ENCODE measurements around the gene PGF. TPM values are rescaled to one million over a fixed set of nuclear protein-coding genes. Genes with fewer than 3 reads are reported as not detected.
A peak's percentile ranks its signal among the peaks of the same experiment; 100 is the strongest.
"Not testable (repeated sequence)": the region's sequence is repeated elsewhere in the genome, so short reads cannot be mapped to it uniquely, and the experiment has no call there.

Gene PGF
- total RNA-seq, 6 donors from 2014 or later: 0.89 to 21.3 (median 5.0) TPM

DNA sequence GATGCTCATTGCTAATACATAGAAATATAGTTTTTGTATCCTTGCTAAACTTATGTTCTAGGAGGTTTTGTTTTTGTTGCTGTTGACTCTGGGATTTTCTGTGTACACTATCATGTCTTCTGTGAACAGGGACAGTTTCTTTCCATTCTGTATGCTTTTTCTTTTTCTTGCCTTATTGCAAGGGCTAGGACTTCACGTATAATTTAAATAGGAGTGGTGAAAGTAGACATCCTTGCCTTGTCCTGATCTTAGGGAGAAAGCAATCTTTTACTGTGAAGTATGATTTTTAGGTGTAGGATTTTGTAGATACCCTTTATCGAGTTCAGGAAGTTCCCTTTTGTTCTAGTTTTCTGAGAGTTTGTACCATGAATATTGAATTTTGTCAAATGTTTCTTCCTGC, 45.9 kb upstream of the PGF start:
- Histone ChIP-seq H3K27ac (no peak overlapping the region), H3K36me3 (peaks cover 5 to 17% (median 12%) of the 10 kb centered on the region in 4 donors), H3K27me3 (no peaks in the 10 kb centered on the region), H3K4me3 (no peak overlapping the region), H3K9me3 (no peaks in the 10 kb centered on the region), H3K4me1 (peaks cover 10 to 33% (median 14%) of the 10 kb centered on the region in 4 donors)
- WGBS, 2 donors: 92 to 100% methylated on average over 2 of the region's 2 CpGs
- no peak for ATAC-seq (ENCODE audit: low FRiP score in 2 of 2)
- no peak for DNase-seq
- TF ChIP-seq, protein P1, sequence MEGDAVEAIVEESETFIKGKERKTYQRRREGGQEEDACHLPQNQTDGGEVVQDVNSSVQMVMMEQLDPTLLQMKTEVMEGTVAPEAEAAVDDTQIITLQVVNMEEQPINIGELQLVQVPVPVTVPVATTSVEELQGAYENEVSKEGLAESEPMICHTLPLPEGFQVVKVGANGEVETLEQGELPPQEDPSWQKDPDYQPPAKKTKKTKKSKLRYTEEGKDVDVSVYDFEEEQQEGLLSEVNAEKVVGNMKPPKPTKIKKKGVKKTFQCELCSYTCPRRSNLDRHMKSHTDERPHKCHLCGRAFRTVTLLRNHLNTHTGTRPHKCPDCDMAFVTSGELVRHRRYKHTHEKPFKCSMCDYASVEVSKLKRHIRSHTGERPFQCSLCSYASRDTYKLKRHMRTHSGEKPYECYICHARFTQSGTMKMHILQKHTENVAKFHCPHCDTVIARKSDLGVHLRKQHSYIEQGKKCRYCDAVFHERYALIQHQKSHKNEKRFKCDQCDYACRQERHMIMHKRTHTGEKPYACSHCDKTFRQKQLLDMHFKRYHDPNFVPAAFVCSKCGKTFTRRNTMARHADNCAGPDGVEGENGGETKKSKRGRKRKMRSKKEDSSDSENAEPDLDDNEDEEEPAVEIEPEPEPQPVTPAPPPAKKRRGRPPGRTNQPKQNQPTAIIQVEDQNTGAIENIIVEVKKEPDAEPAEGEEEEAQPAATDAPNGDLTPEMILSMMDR (IDR thresholded peaks at IDR 0.05): no peak
- TF ChIP-seq POLR2AphosphoS5 (IDR thresholded peaks at IDR 0.05): no peak
- no peak for TF ChIP-seq POLR2A (IDR thresholded peaks at IDR 0.05)
- TF ChIP-seq EP300 (IDR thresholded peaks at IDR 0.05): no peak

DNA sequence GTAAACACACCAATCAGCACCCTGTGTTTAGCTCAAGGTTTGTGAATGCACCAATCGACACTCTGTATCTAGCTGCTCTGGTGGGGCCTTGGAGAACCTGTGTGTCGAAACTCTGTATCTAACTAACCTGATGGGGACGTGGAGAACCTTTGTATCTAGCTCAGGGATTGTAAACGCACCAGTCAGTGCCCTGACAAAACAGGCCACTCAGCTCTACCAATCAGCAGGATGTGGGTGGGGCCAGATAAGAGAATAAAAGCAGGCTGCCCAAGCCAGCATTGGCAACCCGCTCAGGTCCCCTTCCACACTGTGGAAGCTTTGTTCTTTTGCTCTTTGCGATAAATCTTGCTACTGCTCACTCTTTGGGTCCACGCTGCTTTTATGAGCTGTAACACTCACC, 40.4 kb upstream of the PGF start:
- not testable (repeated sequence) for H3K36me3 ChIP-seq; ATAC-seq (ENCODE audit: low FRiP score in 2 of 2); H3K27ac ChIP-seq; H3K9me3 ChIP-seq; H3K4me3 ChIP-seq; DNase-seq; H3K4me1 ChIP-seq; H3K27me3 ChIP-seq
- 96 to 100% methylated on average over 3 to 6 of the region's 7 CpGs for WGBS, 2 donors

DNA sequence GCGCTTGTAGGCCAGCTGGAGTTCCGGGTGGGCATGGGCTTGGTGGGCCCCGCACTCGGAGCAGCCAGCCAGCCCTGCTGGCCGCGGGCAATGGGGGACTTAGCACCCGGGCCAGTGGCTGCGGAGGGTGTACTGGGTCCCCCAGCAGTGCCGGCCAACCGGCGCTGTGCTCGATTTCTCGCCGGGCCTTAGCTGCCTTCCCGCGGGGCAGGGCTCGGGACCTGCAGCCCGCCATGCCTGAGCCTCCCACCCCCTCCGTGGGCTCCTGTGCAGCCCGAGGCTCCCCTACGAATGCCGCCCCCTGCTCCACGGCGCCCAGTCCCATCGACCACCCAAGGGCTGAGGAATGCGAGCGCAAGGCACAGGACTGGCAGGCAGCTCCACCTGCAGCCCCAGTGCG, 38.8 kb upstream of the PGF start:
- not testable (repeated sequence) for H3K36me3 ChIP-seq; H3K27me3 ChIP-seq; H3K27ac ChIP-seq; H3K4me3 ChIP-seq; H3K9me3 ChIP-seq; H3K4me1 ChIP-seq; ATAC-seq (ENCODE audit: low FRiP score in 2 of 2)
- whole genome bisulfite sequencing, 2 donors: 80 to 83% methylated on average over 1 of the region's 28 CpGs
- DNase-seq: peak in 1 of 2 donors; percentile 71

DNA sequence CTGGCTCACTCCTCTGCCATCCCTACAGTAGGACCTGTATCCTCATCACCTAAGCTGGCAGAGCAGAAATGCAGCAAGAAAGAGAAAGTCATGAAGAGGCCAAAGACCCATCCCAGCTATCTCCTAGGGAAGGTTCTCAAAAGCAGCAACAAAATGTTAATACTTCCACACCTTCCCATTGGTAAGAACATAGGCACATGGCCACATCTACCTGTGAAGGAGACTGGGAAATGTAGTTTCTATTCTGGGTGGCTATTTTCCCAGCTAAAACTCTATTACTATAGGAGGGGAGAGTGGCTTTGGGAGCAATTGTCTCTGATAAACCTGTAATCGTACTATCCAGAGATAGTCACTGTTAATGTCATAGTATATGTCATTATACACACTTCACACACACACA, 33.6 kb upstream of the PGF start:
- WGBS, 2 donors: 91 to 93% methylated on average over 1 of the region's 1 CpG
- Histone ChIP-seq H3K27me3 (no peaks in the 10 kb centered on the region), H3K9me3 (no peaks in the 10 kb centered on the region), H3K36me3 (no peaks in the 10 kb centered on the region), H3K27ac (no peak overlapping the region), H3K4me3 (no peak overlapping the region), H3K4me1 (no peaks in the 10 kb centered on the region)
- ATAC-seq (ENCODE audit: low FRiP score in 2 of 2): no peak
- DNase-seq: no peak
- TF ChIP-seq EP300 (IDR thresholded peaks at IDR 0.05) (no peak), POLR2A (IDR thresholded peaks at IDR 0.05) (no peak), POLR2AphosphoS5 (IDR thresholded peaks at IDR 0.05) (no peak)
- TF ChIP-seq, protein P1 (IDR thresholded peaks at IDR 0.05): no peak

DNA sequence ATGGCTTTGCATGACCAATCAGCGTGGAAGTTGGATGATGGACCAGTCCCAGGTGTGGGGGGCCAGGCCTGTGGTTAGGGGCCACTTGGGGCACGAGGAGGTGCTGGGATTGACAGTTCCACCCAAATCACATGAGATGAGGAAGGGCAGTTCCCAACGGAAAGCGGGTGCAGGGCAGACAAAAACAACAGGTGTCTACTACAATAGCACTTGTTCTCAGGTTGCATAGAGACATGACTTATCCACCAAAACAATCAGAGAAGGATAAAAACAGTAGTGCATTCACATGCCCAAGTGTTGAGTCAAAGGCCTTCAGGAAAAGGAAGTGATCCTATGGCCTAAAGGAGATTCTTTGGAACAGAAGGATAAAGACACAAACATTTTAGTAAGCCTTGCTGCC, 32.7 kb upstream of the PGF start:
- no peak overlapping the region for H3K4me3 ChIP-seq
- no peak overlapping the region for H3K27ac ChIP-seq
- no peaks in the 10 kb centered on the region for H3K36me3 ChIP-seq
- no peak for TF ChIP-seq POLR2A (IDR thresholded peaks at IDR 0.05)
- no peak for TF ChIP-seq POLR2AphosphoS5 (IDR thresholded peaks at IDR 0.05)
- H3K9me3 ChIP-seq: no peaks in the 10 kb centered on the region
- no peak for ATAC-seq (ENCODE audit: low FRiP score in 2 of 2)
- whole genome bisulfite sequencing, 2 donors: 71 to 79% methylated on average over 4 of the region's 4 CpGs
- DNase-seq: no peak
- H3K27me3 ChIP-seq: no peaks in the 10 kb centered on the region
- no peaks in the 10 kb centered on the region for H3K4me1 ChIP-seq

DNA sequence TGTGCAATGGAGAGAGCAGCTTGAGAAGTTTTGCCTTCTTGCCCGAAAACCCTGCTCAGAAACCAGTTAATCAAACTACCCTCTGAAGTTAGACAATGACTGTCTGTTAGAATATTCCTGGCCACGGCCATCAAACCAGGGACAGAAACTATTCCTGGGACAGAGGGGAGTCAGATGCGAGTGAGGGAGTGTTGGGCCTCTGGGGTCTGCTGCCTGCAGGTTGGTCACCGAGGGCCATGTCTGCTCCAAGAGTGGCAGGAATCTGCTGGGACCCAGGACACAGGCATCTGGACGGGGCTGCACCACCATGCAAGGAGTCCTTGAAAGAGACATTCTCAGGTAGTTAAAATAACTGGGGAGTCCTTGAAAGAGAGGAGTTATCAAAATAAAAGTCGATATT, 30.4 kb upstream of the PGF start:
- Histone ChIP-seq H3K27ac (no peak overlapping the region), H3K36me3 (no peaks in the 10 kb centered on the region), H3K4me1 (peaks cover 0 to 8% (median 5%) of the 10 kb centered on the region in 4 donors), H3K27me3 (no peaks in the 10 kb centered on the region), H3K9me3 (no peaks in the 10 kb centered on the region), H3K4me3 (no peak overlapping the region)
- 89 to 92% methylated on average over 4 to 6 of the region's 6 CpGs for WGBS, 2 donors
- no peak for ATAC-seq (ENCODE audit: low FRiP score in 2 of 2)
- TF ChIP-seq EP300 (IDR thresholded peaks at IDR 0.05): no peak
- TF ChIP-seq POLR2AphosphoS5 (IDR thresholded peaks at IDR 0.05): no peak
- TF ChIP-seq, protein P1 (IDR thresholded peaks at IDR 0.05): no peak
- TF ChIP-seq POLR2A (IDR thresholded peaks at IDR 0.05): no peak
- DNase-seq: no peak

Data from upper lobe of left lung (tissue), 6 donors.